IMR-90 (cell line): ENCODE results near the gene CAPN5. TPM values are rescaled to one million over a fixed set of nuclear protein-coding genes. Genes with fewer than 3 reads are reported as not detected.

ENCODE experiments used
- ATAC-seq: fragments of 200-7000 bp; cut with Tn5 transposase; 2 replicates; pipeline ENCODE4 v1.9.1; 2020; ENCODE audit warnings: low read depth, mild to moderate bottlenecking, moderate library complexity
- BruUV-seq: library from RNA; stranded (reverse); fragments of 400-500 nt; replicated peaks from 2 replicates; lab custom pipeline; 2021; lab: Mats Ljungman, UMichigan
- CTCF ChIA-PET: fragments of 300-600 bp; formaldehyde crosslinking; extraction: SDS; loops from one replicate; lab custom pipeline; 2021; ENCODE audit warnings: antibody characterized with exemption; lab: Yijun Ruan, JAX
- POLR2A ChIA-PET: fragments of 300-600 bp; sonication (Branson Sonifier 250); formaldehyde crosslinking; loops from one replicate; lab custom pipeline; 2022; ENCODE audit warnings: antibody characterized with exemption; ENCODE audit not compliant: unreplicated experiment; lab: Charles Lee
- DNase-seq: peaks from one replicate; pipeline ENCODE4 v3.0.0; 2013
- H2AFZ ChIP-seq: replicated peaks from 2 replicates; pipeline ENCODE3; 2013; ENCODE audit warnings: low read length, mild to moderate bottlenecking; ENCODE audit not compliant: poor library complexity
- H2AK5ac ChIP-seq: 2 replicates; pipeline ENCODE4 v1.6.1; 2013; ENCODE audit warnings: low read depth, low read length, inconsistent platforms
- H2AK9ac ChIP-seq: replicated peaks from 2 replicates; pipeline ENCODE3; 2013; ENCODE audit warnings: mild to moderate bottlenecking, low read depth, low read length, moderate library complexity; ENCODE audit not compliant: poor library complexity
- H2BK120ac ChIP-seq: 2 replicates; pipeline ENCODE4 v1.6.1; 2013; ENCODE audit warnings: low read depth, low read length, inconsistent platforms
- H2BK15ac ChIP-seq: 3 replicates; pipeline ENCODE4 v1.6.1; 2013; ENCODE audit warnings: low read depth, low read length, inconsistent platforms
- H2BK20ac ChIP-seq: 2 replicates; pipeline ENCODE4 v1.6.1; 2013; ENCODE audit warnings: low read depth, mild to moderate bottlenecking, inconsistent platforms, low read length, moderate library complexity
- H2BK5ac ChIP-seq: 2 replicates; pipeline ENCODE4 v1.6.1; 2013; ENCODE audit warnings: mild to moderate bottlenecking, low read depth, low read length, inconsistent platforms; ENCODE audit not compliant: poor library complexity, severe bottlenecking
- H3K14ac ChIP-seq: replicated peaks from 2 replicates; pipeline ENCODE4 v1.6.1; 2013; ENCODE audit warnings: low read depth, low read length, inconsistent platforms
- H3K18ac ChIP-seq: 2 replicates; pipeline ENCODE4 v1.6.1; 2013; ENCODE audit warnings: low read depth, low read length, control low read depth
- H3K23ac ChIP-seq: 2 replicates; pipeline ENCODE4 v1.6.1; 2013; ENCODE audit warnings: low read depth, low read length, inconsistent platforms
- H3K27ac ChIP-seq: 2 replicates; pipeline ENCODE4 v1.5.1; 2013; ENCODE audit warnings: mild to moderate bottlenecking, control low read depth, low read length; ENCODE audit not compliant: insufficient read depth
- H3K27me3 ChIP-seq: 2 replicates; pipeline ENCODE4 v1.6.1; 2013; ENCODE audit warnings: low read length; ENCODE audit not compliant: control insufficient read depth, insufficient read depth
- H3K36me3 ChIP-seq: 2 replicates; pipeline ENCODE4 v1.6.1; 2013; ENCODE audit warnings: low read length, mixed read lengths; ENCODE audit not compliant: control insufficient read depth, insufficient read depth
- H3K4ac ChIP-seq: 2 replicates; pipeline ENCODE4 v1.6.1; 2013; ENCODE audit warnings: low read depth, low read length, inconsistent platforms
- H3K4me1 ChIP-seq: 2 replicates; pipeline ENCODE4 v1.6.1; 2013; ENCODE audit warnings: low read length, mixed read lengths; ENCODE audit not compliant: control insufficient read depth, insufficient read depth
- H3K4me2 ChIP-seq: 2 replicates; pipeline ENCODE4 v1.6.1; 2013; ENCODE audit warnings: low read depth, mild to moderate bottlenecking, control low read depth, low read length, moderate library complexity
- H3K4me3 ChIP-seq: 2 replicates; pipeline ENCODE4 v1.5.1; 2013; ENCODE audit warnings: low read depth, mild to moderate bottlenecking, control low read depth, low read length, moderate library complexity; ENCODE audit not compliant: insufficient read depth
- H3K56ac ChIP-seq: 2 replicates; pipeline ENCODE4 v1.6.1; 2013; ENCODE audit warnings: low read length, inconsistent platforms; ENCODE audit not compliant: insufficient read depth; ENCODE audit errors: extremely low read depth
- H3K79me1 ChIP-seq, 2 experiments: 2 replicates each; pipeline ENCODE4 v1.6.1; 2013; ENCODE audit warnings: low read length in 2 of 2, inconsistent platforms in 1 of 2, low read depth in 1 of 2
- H3K9ac ChIP-seq: 2 replicates; pipeline ENCODE4 v1.6.1; 2013; ENCODE audit warnings: low read depth, low read length, control low read depth
- H3K9me1 ChIP-seq: 2 replicates; pipeline ENCODE4 v1.6.1; 2013; ENCODE audit warnings: low read length, inconsistent platforms; ENCODE audit not compliant: insufficient read depth
- H3K9me3 ChIP-seq: 2 replicates; pipeline ENCODE4 v1.6.1; 2013; ENCODE audit warnings: low read length; ENCODE audit not compliant: control insufficient read depth, insufficient read depth
- H4K20me1 ChIP-seq: 2 replicates; pipeline ENCODE4 v1.6.1; 2013; ENCODE audit warnings: low read length, inconsistent platforms; ENCODE audit not compliant: insufficient read depth
- H4K5ac ChIP-seq: 2 replicates; pipeline ENCODE4 v1.6.1; 2013; ENCODE audit warnings: mild to moderate bottlenecking, low read depth, low read length, control low read depth
- H4K8ac ChIP-seq, 2 experiments: 2 replicates each; pipeline ENCODE4 v1.6.1; 2013; ENCODE audit warnings: low read depth in 2 of 2, low read length in 2 of 2, control low read depth in 1 of 2, inconsistent platforms in 1 of 2
- H4K91ac ChIP-seq: 2 replicates; pipeline ENCODE4 v1.6.1; 2013; ENCODE audit warnings: low read depth, low read length, inconsistent platforms; ENCODE audit not compliant: insufficient read depth
- CEBPB ChIP-seq: IDR thresholded peaks from 2 replicates; pipeline ENCODE4 v1.6.1; 2012; ENCODE audit warnings: low read depth, low read length, improper control_type of control experiment
- CHD1 ChIP-seq: IDR thresholded peaks from 2 replicates; pipeline ENCODE4 v1.6.1; 2012; ENCODE audit warnings: low read depth, low read length, improper control_type of control experiment
- RCOR1 ChIP-seq: IDR thresholded peaks from 2 replicates; pipeline ENCODE4 v1.6.1; 2012; ENCODE audit warnings: mild to moderate bottlenecking, low read length, improper control_type of control experiment; ENCODE audit not compliant: insufficient replicate concordance
- SMC3 ChIP-seq: fragments of 150-350 bp; IDR thresholded peaks from 2 replicates; pipeline ENCODE4 v1.6.1; 2016; ENCODE audit warnings: low read depth, mild to moderate bottlenecking, antibody characterized with exemption, low read length, moderate library complexity
- USF2 ChIP-seq: fragments of 150-350 bp; IDR thresholded peaks from 2 replicates; pipeline ENCODE4 v1.6.1; 2017; ENCODE audit warnings: mild to moderate bottlenecking, antibody characterized with exemption, low read length, low read depth
- WGBS, 2 experiments: methylation state at CpG; one replicate each; pipeline versions ENCODE4 v1.1.5 to v1.1.7; 2013; ENCODE audit warnings: missing lambda C conversion rate in 2 of 2; ENCODE audit not compliant: insufficient read length in 1 of 2; ENCODE audit errors: extremely low coverage in 2 of 2; 5-methylcytosine and 5-hydroxymethylcytosine counted together
- dilution Hi-C: fragments of 300-500 bp; cut with HindIII; formaldehyde crosslinking; loops from one replicate; pipeline ENCODE4 v1.14.3; 2018; ENCODE audit warnings: low sequenced_read_pairs; ENCODE audit not compliant: unreplicated experiment
- in situ Hi-C: fragments of 300-500 bp; cut with MboI; formaldehyde crosslinking; loops from 3 replicates; pipeline ENCODE4 v1.14.3; 2019; ENCODE audit warnings: low sequenced_read_pairs, inconsistent platforms, mixed read lengths
- intact Hi-C: fragments of 100-400 bp; cut with micrococcal nuclease; formaldehyde crosslinking; loops from 2 replicates; pipeline ENCODE4 v1.10.0; 2022
- polyA plus RNA-seq, 3 experiments: library from polyadenylated mRNA; depleted of rRNA; stranded (reverse); fragments of >200 nt; gene quantifications; 2 replicates each; pipeline ENCODE4 v1.2.3, GENCODE V29; 2012; ENCODE audit warnings: low replicate concordance in 1 of 3
- total RNA-seq: library from RNA; depleted of rRNA; stranded (reverse); fragments of >200 nt; gene quantifications from 2 replicates; pipeline ENCODE4 v1.2.3, GENCODE V29; 2012

CAPN5 gene
- total and polyA plus RNA-seq, 2 of the 4 experiments (the other 2 are of a cell fraction), result 8.1 to 24.0 TPM

- H3K27me3 ChIP-seq, result no peaks in the 10 kb centered on the region
- dilution Hi-C loops, result no loop called here
- no peak overlapping the region for H3K4ac ChIP-seq
- no peak overlapping the region for H3K14ac ChIP-seq
- intact Hi-C loops, result no loop called here
- H3K9me3 ChIP-seq, result no peaks in the 10 kb centered on the region
- no peak overlapping the region for H4K91ac ChIP-seq
- H2BK120ac ChIP-seq, result no peak overlapping the region
- H2AK5ac ChIP-seq, result no peak overlapping the region
- H3K79me1 ChIP-seq, result peaks cover 20 to 53% of the 10 kb centered on the region in 2 experiments; a peak in 3 of 4 replicates
- H3K27ac ChIP-seq, result no peak overlapping the region
- H4K20me1 ChIP-seq, result peaks cover 11% of the 10 kb centered on the region
- H4K8ac ChIP-seq, result no peak overlapping the region
- ATAC-seq (no peak), DNase-seq (no peak)
- H2AFZ ChIP-seq, result no peak overlapping the region
- BruUV-seq, result no TSS peak
- TF ChIP-seq SMC3 (no peak), USF2 (no peak), RCOR1 (no peak), CEBPB (no peak), CHD1 (no peak)
- 78% methylated on average over 2 of the region's 8 CpGs; no CpG with 5 or more reads in 1 of the 2 experiments for WGBS, 2 experiments
- no peak overlapping the region for H2AK9ac ChIP-seq
- no peak overlapping the region for H4K5ac ChIP-seq
- ChIA-PET POLR2A (no interaction called here), CTCF (no interaction called here)
- no peak overlapping the region for H2BK15ac ChIP-seq
- H3K9ac ChIP-seq, result no peak overlapping the region
- H3K18ac ChIP-seq, result no peak overlapping the region
- peaks cover 41% of the 10 kb centered on the region for H3K4me1 ChIP-seq
- H3K4me3 ChIP-seq, result no peak overlapping the region
- no peak overlapping the region for H3K23ac ChIP-seq
- peaks cover 22% of the 10 kb centered on the region for H3K9me1 ChIP-seq
- in situ Hi-C loops, result no loop called here
- H3K4me2 ChIP-seq, result no peak overlapping the region
- H2BK20ac ChIP-seq, result no peak overlapping the region
- no peak overlapping the region for H3K56ac ChIP-seq
- H2BK5ac ChIP-seq, result no peak overlapping the region
- H3K36me3 ChIP-seq, result no peaks in the 10 kb centered on the region
Observed at GRCh38 chr11:77069969-77070582, 3.3 kb downstream of the CAPN5 start.
